HepG2 (cell line): ENCODE measurements around the gene CEACAM3.

Experiments
- EP300 ChIP-seq, 3 experiments: sonication (generic) in 1 of 3; formaldehyde crosslinking in 1 of 3; IDR thresholded peaks; 2 replicates each; pipeline versions ENCODE4 v1.5.1 to v1.6.1; 2011 to 2020; ENCODE audit warnings: low read depth in 2 of 3, low read length in 2 of 3, borderline replicate concordance in 1 of 3, improper control_type of control experiment in 1 of 3, mild to moderate bottlenecking in 1 of 3, missing genetic modification reagents in 1 of 3, moderate library complexity in 1 of 3
- RFX5 ChIP-seq: IDR thresholded peaks from 2 replicates; pipeline ENCODE4 v1.6.1; 2011; ENCODE audit warnings: low read depth, low read length, improper control_type of control experiment
- SMAD3 ChIP-seq: sonication (generic); formaldehyde crosslinking; IDR thresholded peaks from 2 replicates; pipeline ENCODE4 v1.4.0; 2020; ENCODE audit warnings: missing genetic modification reagents
- TAF1 ChIP-seq: sonication (generic); formaldehyde crosslinking; IDR thresholded peaks from 2 replicates; pipeline ENCODE4 v1.4.0; 2020; ENCODE audit warnings: missing genetic modification reagents
- ZNF263 ChIP-seq: sonication (generic); formaldehyde crosslinking; IDR thresholded peaks from 2 replicates; pipeline ENCODE4 v1.4.0; 2020; ENCODE audit warnings: missing genetic modification reagents
- TF ChIP-seq, protein P1 (sequence below): sonication (generic); formaldehyde crosslinking; IDR thresholded peaks from 2 replicates; pipeline ENCODE4; 2020; ENCODE audit warnings: missing genetic modification reagents, mild to moderate bottlenecking, borderline replicate concordance
- TF ChIP-seq, protein P2 (sequence below): sonication (generic); formaldehyde crosslinking; IDR thresholded peaks from 2 replicates; pipeline ENCODE4 v1.9.0; 2021; ENCODE audit warnings: missing genetic modification reagents, borderline replicate concordance

DNA sequence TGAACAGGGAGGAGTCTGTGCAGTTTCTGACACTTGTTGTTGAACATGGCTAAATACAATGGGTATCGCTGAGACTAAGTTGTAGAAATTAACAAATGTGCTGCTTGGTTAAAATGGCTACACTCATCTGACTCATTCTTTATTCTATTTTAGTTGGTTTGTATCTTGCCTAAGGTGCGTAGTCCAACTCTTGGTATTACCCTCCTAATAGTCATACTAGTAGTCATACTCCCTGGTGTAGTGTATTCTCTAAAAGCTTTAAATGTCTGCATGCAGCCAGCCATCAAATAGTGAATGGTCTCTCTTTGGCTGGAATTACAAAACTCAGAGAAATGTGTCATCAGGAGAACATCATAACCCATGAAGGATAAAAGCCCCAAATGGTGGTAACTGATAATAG, 25.0 kb upstream of the CEACAM3 start:
- TF ChIP-seq SMAD3 (CRISPR knock-in tag) (no peak), ZNF263 (CRISPR knock-in tag) (no peak), TAF1 (CRISPR knock-in tag) (no peak), EP300 (IDR thresholded peaks at IDR 0.05; ENCODE audit: low read depth in 2 of 2, low read length in 2 of 2) (no peak), EP300 (CRISPR knock-in tag; IDR thresholded peaks at IDR 0.05; ENCODE audit: borderline replicate concordance) (no peak), RFX5 (no peak)
- TF ChIP-seq, protein P1, sequence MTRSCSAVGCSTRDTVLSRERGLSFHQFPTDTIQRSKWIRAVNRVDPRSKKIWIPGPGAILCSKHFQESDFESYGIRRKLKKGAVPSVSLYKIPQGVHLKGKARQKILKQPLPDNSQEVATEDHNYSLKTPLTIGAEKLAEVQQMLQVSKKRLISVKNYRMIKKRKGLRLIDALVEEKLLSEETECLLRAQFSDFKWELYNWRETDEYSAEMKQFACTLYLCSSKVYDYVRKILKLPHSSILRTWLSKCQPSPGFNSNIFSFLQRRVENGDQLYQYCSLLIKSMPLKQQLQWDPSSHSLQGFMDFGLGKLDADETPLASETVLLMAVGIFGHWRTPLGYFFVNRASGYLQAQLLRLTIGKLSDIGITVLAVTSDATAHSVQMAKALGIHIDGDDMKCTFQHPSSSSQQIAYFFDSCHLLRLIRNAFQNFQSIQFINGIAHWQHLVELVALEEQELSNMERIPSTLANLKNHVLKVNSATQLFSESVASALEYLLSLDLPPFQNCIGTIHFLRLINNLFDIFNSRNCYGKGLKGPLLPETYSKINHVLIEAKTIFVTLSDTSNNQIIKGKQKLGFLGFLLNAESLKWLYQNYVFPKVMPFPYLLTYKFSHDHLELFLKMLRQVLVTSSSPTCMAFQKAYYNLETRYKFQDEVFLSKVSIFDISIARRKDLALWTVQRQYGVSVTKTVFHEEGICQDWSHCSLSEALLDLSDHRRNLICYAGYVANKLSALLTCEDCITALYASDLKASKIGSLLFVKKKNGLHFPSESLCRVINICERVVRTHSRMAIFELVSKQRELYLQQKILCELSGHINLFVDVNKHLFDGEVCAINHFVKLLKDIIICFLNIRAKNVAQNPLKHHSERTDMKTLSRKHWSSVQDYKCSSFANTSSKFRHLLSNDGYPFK (CRISPR knock-in tag) = no peak
- TF ChIP-seq, protein P2, sequence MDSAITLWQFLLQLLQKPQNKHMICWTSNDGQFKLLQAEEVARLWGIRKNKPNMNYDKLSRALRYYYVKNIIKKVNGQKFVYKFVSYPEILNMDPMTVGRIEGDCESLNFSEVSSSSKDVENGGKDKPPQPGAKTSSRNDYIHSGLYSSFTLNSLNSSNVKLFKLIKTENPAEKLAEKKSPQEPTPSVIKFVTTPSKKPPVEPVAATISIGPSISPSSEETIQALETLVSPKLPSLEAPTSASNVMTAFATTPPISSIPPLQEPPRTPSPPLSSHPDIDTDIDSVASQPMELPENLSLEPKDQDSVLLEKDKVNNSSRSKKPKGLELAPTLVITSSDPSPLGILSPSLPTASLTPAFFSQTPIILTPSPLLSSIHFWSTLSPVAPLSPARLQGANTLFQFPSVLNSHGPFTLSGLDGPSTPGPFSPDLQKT (CRISPR knock-in tag) = no peak
